Measurements from ENCODE around the gene AP1M1. TPM values are rescaled to one million over a fixed set of nuclear protein-coding genes. Genes with fewer than 3 reads are reported as not detected.
A peak's percentile ranks its signal among the peaks of the same experiment; 100 is the strongest.

The AP1M1 gene
- total RNA-seq, 1 donor from 2014 or later: 47.4 TPM

DNA sequence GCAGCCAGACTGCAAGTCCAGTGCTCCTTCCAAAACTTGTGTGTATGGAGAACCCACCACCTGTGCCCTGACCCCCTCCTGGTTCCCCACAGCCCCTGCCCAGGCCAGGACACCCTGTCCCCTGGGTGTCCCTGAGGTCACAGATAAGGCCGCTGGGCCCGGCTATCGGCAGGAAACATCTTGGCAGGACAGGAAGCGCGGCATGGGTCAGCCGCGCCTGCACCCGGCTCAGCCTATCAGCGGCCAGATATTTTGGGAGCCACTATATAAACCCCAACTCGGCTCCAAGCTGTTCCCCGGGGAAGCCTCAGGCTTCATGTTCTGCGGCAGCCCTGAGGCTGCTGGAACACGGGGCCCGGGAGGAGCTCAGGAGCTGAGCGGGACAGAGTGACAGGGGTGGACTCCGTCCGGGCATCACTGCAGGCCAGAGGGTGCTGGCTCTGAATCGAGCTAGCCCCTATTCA is 60.8 kb downstream of the AP1M1 start:
- Mint-ChIP-seq H3K4me3 (ENCODE audit: low read depth) (no peak overlapping the region), H3K9me3 (ENCODE audit: low read depth) (no peaks in the 10 kb centered on the region), H3K27ac (no peak overlapping the region), H3K36me3 (ENCODE audit: insufficient read depth) (no peaks in the 10 kb centered on the region), H3K27me3 (peaks cover 6% of the 10 kb centered on the region), H3K4me1 (ENCODE audit: low read depth) (peaks cover 17% of the 10 kb centered on the region)
- TF ChIP-seq, protein P1, sequence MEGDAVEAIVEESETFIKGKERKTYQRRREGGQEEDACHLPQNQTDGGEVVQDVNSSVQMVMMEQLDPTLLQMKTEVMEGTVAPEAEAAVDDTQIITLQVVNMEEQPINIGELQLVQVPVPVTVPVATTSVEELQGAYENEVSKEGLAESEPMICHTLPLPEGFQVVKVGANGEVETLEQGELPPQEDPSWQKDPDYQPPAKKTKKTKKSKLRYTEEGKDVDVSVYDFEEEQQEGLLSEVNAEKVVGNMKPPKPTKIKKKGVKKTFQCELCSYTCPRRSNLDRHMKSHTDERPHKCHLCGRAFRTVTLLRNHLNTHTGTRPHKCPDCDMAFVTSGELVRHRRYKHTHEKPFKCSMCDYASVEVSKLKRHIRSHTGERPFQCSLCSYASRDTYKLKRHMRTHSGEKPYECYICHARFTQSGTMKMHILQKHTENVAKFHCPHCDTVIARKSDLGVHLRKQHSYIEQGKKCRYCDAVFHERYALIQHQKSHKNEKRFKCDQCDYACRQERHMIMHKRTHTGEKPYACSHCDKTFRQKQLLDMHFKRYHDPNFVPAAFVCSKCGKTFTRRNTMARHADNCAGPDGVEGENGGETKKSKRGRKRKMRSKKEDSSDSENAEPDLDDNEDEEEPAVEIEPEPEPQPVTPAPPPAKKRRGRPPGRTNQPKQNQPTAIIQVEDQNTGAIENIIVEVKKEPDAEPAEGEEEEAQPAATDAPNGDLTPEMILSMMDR (IDR thresholded peaks at IDR 0.05; ENCODE audit: unreplicated experiment): no peak
- no peak for DNase-seq (ENCODE audit: low spot score, unreplicated experiment)

DNA sequence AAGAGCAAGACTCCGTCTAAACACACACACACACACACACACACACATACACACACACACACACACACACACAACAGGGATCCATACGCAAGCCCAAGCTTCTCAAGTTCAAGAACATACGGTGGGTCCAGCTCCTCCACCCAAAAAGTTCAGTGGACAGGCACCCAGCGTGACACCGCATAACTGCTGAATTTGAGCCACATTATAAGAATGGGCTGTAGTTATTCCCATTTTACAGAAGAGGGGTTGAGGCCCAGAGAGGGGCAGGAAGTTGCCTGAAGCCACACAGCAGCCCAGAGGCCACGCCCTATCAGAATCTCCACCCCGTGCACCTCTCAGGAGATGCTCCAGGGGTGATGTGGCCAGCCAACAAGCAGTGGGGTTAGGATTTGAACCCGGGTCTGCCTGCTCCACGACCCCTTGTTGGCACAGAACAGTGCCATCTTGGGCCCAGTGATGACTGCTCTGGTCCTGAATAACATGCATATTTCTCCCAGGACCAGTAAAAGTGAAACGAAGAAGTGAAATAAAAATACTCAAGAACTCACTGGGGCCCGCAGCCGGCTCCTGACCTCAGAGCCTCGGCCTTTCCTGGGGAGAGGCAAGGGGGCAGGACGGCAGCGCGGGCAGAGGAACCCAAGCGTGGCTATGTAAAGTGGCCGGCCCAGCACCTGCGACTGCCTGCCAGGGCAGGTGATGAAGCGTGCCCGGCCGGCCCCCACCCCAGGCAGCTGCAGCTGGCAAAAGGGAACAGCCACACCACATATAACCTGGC is 61.9 kb downstream of the AP1M1 start:
- H3K27me3 Mint-ChIP-seq: peaks cover 6% of the 10 kb centered on the region

DNA sequence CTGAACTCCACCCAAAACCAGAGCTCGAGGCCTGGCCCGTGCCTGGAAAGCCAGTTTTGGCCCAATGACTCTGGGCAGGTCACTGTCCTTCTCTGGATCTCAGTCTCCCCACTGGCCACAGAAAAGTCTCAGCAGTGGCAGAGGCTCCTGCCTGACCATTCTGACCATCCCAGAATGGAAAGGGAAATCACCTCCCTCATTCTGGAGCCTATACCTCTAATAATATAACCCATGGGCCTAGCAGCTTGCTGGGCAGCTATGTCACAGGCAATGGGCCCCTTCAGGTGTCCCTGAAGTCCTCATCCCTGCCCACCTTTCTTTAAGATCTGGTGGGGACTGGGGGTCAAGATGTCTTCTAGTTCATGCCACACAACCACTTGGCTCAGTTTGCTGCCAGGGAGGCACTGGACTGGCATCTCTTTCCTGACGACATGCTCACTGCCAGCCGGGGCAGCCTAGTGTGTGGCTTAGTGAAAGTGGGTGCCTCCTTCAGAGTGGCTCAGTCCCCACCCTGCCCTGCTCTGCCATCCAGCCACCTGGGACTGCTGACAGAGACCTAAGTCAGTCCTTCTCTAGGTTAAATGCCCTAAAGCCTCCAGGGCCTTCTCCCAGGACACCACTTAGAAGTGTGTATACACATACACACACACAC is 62.6 kb downstream of the AP1M1 start:
- peaks cover 18% of the 10 kb centered on the region for H3K4me1 Mint-ChIP-seq (ENCODE audit: low read depth)
- H3K36me3 Mint-ChIP-seq (ENCODE audit: insufficient read depth): no peaks in the 10 kb centered on the region
- H3K4me3 Mint-ChIP-seq (ENCODE audit: low read depth): no peak overlapping the region
- DNase-seq (ENCODE audit: low spot score, unreplicated experiment): no peak
- peaks cover 9% of the 10 kb centered on the region for H3K27me3 Mint-ChIP-seq
- H3K9me3 Mint-ChIP-seq (ENCODE audit: low read depth): peaks cover 3% of the 10 kb centered on the region
- TF ChIP-seq, protein P1 (IDR thresholded peaks at IDR 0.05; ENCODE audit: unreplicated experiment): no peak
- peak overlapping the region; percentile 33 for H3K27ac Mint-ChIP-seq

More for the DNA sequence above, 61.9 kb downstream of the AP1M1 start:
- H3K36me3 Mint-ChIP-seq (ENCODE audit: insufficient read depth): no peaks in the 10 kb centered on the region
- no peak for DNase-seq (ENCODE audit: low spot score, unreplicated experiment)
- H3K9me3 Mint-ChIP-seq (ENCODE audit: low read depth): no peaks in the 10 kb centered on the region
- H3K4me3 Mint-ChIP-seq (ENCODE audit: low read depth): no peak overlapping the region
- H3K4me1 Mint-ChIP-seq (ENCODE audit: low read depth): peaks cover 18% of the 10 kb centered on the region
- H3K27ac Mint-ChIP-seq: no peak overlapping the region
- TF ChIP-seq, protein P1 (IDR thresholded peaks at IDR 0.05; ENCODE audit: unreplicated experiment): no peak

DNA sequence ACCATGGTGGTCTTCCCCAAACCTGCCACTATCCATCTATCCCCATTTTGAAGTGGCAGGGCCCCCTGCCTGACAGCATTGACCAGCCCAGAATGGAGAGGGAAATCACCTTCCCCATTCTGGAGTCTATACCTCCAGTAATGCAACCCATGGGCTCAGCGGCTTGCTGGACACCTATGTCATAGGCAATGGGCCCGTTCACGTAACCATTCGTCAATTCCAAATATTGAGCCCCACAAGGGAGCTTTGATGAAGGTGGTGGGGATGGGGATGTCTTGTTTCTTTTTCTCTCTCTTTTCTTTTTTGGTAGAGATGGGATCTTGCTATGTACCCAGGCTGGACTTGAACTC is 63.1 kb downstream of the AP1M1 start:
- H3K4me3 Mint-ChIP-seq (ENCODE audit: low read depth): no peak overlapping the region
- H3K4me1 Mint-ChIP-seq (ENCODE audit: low read depth): peaks cover 18% of the 10 kb centered on the region
- peak overlapping the region; percentile 33 for H3K27ac Mint-ChIP-seq
- H3K36me3 Mint-ChIP-seq (ENCODE audit: insufficient read depth): no peaks in the 10 kb centered on the region
- peaks cover 9% of the 10 kb centered on the region for H3K27me3 Mint-ChIP-seq
- peaks cover 3% of the 10 kb centered on the region for H3K9me3 Mint-ChIP-seq (ENCODE audit: low read depth)
- TF ChIP-seq, protein P1 (IDR thresholded peaks at IDR 0.05; ENCODE audit: unreplicated experiment): no peak
- DNase-seq (ENCODE audit: low spot score, unreplicated experiment): no peak

DNA sequence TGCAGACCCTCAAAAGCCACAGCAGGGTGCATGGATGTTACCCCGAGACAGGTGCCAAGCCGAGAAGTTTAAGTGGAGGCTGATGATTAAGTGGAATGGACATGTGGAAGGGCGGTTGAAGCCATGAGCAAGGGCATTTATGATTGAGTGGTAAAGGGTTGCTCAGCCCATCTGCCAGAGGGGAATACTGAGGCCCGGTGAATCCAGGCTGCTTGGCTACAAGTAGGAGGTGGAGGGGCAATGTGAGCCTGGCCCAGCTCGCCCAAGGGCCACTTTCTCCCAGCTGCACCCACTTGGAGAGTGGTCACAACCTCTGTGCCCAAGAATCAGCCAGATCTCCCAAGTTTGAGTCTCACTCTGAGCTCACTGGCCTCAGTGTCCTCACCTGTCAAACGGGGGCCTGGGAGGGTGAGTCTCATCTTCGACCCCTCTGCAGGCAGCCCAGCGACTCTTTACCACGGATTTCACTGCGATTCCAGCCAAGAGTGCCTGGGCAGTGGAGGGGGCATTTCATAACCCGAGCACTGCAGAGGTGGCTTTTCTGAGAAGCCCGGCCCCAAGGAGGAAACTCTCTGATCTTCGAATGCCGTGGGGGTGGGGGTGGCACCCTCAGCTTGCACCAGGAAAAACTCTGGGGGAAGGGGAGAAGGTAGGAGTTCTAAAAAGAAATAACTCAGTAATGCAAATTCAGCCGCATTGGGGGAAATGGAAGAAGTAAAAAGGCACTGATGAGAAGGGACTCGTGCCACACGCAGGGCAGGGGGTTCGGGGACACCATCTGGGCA is 64.1 kb downstream of the AP1M1 start:
- peaks cover 3% of the 10 kb centered on the region for H3K9me3 Mint-ChIP-seq (ENCODE audit: low read depth)
- H3K27ac Mint-ChIP-seq: peak overlapping the region; percentile 92
- no peaks in the 10 kb centered on the region for H3K36me3 Mint-ChIP-seq (ENCODE audit: insufficient read depth)
- peaks cover 9% of the 10 kb centered on the region for H3K27me3 Mint-ChIP-seq
- H3K4me1 Mint-ChIP-seq (ENCODE audit: low read depth): peaks cover 18% of the 10 kb centered on the region
- H3K4me3 Mint-ChIP-seq (ENCODE audit: low read depth): peak overlapping the region; percentile 23
- TF ChIP-seq, protein P1 (IDR thresholded peaks at IDR 0.05; ENCODE audit: unreplicated experiment): no peak
- DNase-seq (ENCODE audit: low spot score, unreplicated experiment): no peak

Measured in progenitor cell of endocrine pancreas (in vitro differentiated cells).